ENCODE results near the gene PIP5KL1.

- TF ChIP-seq SPI1 (IDR thresholded peaks at IDR 0.05; ENCODE audit: low read depth, low read length) (no peak), POLR2A (IDR thresholded peaks at IDR 0.05; ENCODE audit: low read depth, low read length) (no peak), POLR2AphosphoS5 (IDR thresholded peaks at IDR 0.05; ENCODE audit: low read depth, low read length) (no peak), TAF1 (IDR thresholded peaks at IDR 0.05; ENCODE audit: low read depth, low read length) (no peak)
These were observed 14.1 kb upstream of the PIP5KL1 start for GRCh38 chr9:127944586-127945218.
